GM19023 (cell line): Measurements from ENCODE around the gene PPCS.

Experiments used
- ATAC-seq: cut with Tn5 transposase; IDR thresholded peaks from one replicate; pipeline ENCODE4 v1.9.1; 2021; ENCODE audit warnings: mild to moderate bottlenecking, moderate library complexity; ENCODE audit not compliant: unreplicated experiment

Gene PPCS

DNA sequence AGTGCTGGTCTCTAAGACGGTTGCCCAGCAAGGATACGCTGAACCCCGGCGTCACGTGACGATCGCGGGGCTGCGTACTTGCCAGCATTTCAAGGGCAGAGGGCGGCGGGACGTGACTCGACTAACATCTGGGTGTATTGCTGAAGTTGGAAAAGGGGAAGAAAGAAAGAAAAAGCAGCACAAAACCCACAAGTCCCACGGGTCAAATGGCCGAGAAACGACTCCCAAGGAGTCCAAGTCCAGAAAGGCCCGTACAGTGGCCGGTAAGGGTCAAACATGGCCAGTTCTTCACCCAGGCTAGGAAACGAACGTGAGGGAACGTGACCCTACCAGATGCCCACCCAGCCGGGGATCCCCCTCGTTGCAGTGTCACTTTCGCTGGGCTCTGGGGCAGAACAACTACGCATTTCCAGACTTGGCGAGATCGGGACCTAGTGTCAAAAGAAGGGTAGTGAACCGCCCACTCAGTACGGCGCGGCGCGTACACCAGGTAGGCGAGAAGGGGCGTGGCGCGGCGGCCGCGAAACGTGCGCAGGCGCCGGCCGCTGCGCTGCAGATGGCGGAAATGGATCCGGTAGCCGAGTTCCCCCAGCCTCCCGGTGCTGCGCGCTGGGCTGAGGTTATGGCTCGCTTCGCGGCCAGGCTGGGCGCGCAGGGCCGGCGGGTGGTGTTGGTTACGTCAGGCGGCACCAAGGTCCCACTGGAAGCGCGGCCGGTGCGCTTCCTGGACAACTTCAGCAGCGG, at the start of gene PPCS, which contains the start of gene ZMYND12:
Gene PPCS (plus strand): TSS at position 534 of the 744 bp plus-strand sequence. CDS start 23 bp downstream, at position 557.
Gene ZMYND12 (minus strand): TSS at position 13 of the 744 bp plus-strand sequence. CDS start 25 bp downstream, outside the sequence.
- peak; percentile 89 for ATAC-seq

DNA sequence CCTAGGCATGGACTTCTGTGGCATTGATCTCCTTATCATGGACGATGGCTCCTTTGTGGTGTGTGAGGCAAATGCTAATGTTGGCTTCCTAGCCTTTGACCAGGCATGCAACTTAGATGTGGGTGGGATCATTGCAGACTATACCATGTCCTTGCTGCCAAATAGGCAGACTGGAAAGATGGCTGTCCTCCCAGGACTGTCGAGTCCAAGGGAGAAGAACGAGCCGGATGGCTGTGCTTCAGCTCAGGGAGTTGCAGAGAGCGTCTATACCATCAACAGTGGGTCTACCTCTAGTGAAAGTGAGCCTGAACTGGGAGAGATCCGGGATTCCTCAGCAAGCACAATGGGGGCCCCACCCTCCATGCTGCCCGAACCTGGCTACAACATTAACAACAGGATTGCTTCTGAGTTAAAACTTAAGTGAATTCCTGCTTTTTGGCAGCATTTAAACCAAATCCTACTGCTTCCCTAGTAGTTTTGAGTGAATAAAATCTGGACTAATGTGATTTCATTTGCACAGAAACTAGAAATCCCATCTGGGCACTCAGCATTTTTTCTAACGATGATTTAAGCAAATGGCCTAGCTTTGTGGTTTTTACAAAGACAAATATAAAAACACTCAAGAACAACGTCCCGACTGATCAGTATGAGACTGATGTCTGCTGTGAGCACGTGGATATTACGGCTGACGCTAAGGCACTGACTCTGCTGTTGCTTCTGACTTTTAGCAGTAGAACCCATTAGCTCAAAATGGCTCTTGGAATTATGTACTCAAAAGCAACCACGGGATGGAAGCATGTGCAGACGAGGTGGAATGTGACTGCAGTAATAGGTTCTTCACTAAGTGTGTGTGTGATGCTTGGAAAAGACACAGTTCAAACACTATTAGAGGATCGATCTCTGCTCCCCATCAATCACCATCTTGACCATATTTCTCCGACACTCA, 41.5 kb upstream of the PPCS start:
- no peak for ATAC-seq

DNA sequence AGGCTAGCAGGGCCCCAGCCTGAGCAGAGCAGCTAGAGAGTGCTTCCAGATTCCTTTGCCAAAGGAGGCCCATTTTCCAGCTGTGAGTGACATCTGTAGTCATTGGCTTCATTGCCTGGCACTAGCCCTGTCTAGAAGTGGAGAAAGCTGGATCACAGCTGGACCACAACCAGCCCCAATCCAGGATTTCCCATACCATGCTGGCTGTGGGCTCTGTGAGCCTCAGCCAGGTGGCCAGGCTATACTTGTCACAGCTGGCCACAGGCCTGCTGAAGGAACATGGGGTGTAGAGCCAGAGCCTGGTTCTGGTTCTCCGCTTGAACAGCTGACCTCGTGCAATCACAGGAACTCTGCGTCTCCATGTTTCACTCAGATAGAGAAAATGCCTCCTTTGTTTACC, 39.2 kb upstream of the PPCS start:
- ATAC-seq, result no peak

DNA sequence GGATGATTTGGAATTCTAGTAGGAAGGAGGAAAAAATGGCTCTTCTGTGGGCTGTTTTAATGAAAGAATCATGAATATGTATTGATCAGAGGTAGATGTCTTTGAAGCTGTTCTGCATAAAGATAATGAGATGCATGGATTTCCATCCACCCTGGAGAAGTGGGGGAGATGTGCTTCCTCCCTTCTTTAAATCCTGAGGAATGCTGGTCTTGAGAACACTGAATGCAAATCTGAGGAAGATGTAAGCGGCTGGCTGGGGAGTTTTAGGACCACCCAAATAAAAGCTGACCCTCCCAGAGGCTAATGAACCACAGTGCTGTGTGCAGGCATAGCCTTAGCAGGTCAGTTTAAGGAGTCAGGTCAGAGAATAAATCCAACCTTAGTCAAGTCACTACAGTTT, 37.8 kb upstream of the PPCS start:
- no peak for ATAC-seq

DNA sequence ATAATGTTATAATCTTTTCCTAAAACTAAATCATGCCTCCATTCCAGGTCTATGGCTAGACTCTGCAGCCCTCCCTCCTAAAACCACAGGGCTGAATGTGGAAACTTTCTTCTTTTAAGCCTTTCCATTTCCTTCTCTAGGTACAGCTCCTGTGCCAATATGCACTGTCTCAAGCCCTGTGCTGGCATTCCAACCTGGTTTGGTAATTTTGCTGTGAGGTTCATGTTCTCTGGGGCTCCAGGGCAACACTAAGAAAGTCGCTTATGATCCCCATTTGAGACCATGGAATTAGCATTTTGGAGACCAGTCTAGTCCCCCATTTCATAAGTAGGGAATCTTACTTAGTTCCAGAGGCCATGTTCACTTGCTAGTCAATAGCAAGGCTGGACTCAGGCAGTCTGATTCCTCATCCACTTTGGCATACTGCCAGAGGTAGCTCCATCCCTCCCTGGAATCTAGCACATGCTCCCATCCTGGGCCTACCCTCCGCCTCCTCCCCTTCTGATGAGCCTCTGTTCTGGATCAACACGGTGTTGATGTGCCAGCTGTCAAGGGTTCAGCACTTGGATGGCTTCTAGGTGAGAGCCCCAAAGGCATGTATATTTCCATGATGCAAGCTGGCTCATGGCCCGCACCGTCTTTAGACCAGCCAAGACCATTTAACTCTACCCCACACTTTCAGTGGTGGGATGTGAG, 37.1 kb upstream of the PPCS start:
- no peak for ATAC-seq

DNA sequence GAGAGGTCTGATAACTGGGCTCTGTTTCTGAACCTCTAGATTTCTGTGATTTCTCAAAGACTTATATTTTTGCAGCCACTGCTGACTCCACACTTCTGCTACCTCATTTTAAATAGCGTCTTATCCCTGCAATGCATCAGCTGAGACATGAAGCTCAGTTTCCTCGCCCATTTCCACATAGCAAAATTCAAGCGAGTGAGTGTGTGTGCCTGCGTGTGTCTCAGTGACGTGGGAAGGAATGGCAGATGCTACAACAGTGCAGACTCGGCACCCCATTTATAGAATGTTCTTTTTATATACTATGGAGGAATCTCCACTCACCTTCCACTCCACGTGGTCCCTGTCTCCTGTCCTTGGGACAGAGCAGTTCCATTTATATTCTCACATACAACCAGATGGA, 36.2 kb upstream of the PPCS start:
- no peak for ATAC-seq

DNA sequence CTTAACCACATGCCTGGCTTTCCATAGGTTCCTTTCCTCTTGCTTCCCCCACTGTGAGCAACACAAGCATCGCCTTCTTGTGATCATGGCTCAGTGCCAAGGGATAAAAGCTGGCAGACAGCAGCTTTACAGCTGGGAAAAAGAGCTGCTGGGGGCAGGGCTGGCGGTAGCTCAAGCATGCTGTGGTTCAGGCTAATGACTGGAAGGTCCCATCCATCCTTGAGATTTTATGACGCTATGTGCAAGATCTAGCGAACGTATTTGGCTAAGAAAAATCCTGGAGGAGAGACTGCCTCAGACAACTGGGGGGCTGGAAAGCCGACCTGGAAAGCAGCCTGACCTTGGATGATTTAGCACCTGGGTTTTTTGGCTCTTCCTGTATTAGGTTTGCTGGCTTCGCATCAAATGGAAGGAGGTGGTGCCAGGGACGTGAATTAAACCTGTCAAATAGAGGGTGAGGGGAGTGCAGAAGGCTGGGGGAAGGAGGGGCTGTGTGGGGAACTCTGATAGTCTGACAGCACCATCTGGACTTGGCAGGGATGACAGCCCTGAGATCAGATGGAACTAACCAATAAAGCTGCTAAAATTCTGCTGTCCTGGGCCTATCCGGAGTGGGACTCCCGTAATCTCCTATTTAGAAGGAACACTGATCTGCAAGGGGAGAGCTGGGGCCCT, 35.3 kb upstream of the PPCS start:
- no peak for ATAC-seq

DNA sequence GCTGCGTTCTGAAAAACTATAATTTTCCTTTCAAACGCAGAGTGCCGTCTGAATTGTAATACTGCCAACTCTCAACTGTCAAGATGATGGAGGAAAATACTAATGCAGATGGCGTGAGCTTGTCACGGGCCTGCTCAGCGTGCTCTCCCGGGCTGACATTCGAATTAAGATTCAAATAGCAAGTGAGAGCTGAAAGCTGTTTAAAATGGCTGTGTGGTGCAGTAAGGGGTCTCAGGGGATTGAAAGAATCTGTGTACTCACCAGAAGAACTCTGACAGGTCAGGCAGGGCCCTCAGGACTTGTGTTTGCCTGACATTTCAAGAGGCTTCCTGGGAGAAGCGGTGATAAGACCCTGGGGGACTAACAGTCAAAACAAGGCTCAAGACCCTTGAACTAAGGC, 33.6 kb upstream of the PPCS start:
- ATAC-seq, result no peak

DNA sequence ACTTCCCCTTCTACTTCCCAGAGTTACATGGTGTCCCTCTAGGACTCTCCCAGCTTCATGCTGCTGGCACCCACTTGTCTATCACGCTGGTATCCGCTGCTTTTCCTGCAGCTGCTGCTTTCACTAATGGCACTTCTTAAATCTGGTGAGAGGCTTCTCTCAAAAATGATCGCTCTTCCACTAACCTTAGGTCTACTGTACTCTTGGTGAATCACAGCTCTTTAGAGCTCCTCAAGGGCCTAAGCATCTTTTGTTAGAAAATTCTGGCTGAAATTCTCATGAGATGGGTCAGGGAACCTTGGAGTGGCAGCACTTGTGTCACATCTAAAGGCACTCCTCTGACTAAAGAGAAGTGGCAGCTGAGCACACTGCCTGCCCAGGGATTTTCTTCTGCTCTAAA, 32.7 kb upstream of the PPCS start:
- no peak for ATAC-seq

DNA sequence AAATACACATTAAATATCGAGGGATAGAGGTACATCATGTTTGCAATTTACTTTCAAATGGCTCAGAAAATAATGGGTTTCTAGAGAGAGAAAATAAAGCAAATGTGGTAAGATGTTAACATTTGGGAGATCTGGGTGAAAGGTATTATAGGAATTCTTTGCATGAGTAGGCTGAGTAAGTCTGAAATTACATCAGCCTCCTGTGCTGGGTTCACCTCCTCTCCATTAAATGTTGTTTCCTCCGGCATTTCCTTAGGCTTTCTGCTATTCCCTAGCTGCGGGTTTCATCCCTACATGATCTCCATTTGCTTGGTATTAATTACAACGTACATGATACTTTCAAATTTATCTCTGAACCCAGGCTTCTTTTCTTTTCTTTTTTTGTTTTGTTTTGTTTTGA, 32.1 kb upstream of the PPCS start:
- no peak for ATAC-seq

DNA sequence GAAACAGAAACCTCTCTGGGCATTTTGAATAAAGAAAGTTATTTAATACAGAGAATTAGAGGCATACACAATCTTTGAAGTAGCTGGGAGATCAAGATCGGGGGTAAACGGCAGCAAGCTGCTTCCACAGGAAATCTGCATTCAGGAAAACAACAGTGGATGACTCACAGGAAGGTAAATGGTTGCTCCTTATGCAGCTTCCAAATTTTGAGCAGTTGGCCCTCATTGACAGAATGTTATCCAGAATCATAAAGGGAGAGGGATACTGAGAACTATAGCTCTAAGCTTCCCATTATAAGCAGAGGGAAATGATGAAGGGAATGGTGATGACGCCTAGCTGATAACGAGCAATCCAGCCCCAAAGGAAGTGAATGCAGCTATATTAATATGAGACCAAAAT, 29.1 kb upstream of the PPCS start:
- no peak for ATAC-seq

DNA sequence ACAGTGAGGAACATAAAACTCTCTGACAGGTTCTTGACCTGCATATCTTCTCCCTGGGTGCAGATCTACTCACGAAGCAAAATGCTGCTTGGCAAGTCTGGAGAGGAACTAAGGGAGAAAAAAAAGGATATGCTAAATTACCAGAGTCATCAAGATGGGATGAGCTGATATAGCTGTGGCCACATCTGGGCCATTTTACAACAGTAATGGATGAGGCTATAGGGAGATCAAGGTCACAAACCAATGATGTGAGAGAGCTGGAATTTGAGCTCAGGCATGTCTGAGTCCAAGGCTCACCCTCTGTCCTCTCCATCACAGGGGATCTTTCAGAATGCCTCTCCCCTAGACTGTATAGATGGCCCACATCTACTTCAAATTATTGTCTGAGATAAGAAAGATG, 26.7 kb upstream of the PPCS start:
- ATAC-seq, result no peak

DNA sequence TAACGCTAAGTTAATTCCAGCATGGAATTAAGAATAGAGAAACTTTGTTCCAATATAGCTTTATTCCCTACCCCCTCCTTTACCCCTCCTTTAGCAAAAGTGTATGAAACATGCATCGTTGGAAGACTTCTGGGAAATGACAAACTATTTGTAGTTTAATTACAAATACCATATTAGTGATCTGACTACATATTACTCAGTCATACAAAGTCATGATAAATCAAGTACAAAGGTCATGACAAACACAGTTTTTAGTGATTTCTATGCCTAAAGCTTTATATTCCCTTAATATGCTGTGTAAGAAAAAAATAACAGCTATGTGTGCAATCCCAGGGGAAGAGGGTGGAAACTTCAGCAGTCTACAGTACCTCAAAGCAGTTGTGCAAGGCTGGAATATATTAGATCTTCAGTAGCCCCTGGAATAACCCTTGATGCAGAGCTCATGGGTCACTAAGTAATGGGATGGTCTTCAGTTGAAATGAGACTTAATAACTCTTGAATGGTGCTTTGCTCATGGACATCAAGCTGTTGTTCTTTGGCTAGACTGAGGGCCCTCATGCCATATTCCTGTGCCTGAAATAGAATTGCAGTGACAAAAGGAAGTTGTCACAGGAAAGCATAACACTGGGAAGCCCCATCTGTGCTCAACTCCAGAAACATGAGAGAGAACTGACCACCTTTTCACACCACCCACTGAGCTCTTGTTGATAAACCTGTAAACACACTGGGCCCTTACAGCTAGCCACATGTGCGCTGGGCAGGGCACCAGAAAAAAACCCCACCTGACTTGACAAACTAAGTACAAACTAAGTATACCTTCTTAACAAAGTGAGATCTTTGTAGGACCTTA, 25.8 kb upstream of the PPCS start:
- ATAC-seq, result no peak

DNA sequence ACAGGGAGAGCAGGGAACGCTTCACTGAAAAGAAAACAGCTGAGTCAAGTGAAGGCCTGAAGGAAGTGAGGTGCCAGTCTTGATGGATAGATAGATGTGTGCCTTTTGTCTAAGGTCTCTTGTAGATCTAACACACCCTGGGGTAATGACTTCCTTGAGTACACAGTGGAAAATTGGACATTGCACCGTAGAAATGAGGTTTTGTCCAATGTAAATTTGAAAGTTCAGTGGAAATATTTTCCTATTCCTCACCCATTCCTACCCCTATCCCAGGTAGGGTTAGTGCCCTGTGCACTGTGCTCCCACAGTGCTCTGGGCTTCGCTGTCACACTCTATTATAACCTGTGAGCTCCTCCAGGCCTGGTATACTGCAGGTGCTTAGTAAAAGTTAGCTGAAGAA, 24.8 kb upstream of the PPCS start:
- ATAC-seq, result no peak

DNA sequence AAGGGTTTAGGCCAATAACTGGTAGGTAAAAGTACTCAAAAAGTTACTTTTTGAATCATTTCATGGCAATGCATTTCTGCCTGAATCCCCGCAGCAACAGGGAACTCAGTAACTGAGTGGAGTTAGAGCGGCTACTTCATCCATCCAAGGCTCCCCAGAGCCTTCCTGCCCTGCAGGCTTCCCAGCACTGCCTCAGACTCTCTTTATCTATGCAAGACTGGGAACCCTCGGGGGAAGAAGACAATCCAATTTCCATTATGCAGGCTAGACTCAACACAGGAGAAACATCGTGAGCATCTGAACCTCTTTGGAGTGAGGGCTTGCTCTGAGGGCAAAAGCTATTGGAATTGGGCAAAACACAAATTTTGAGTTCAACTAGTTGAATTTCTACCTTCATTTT, 23.6 kb upstream of the PPCS start:
- ATAC-seq, result no peak

DNA sequence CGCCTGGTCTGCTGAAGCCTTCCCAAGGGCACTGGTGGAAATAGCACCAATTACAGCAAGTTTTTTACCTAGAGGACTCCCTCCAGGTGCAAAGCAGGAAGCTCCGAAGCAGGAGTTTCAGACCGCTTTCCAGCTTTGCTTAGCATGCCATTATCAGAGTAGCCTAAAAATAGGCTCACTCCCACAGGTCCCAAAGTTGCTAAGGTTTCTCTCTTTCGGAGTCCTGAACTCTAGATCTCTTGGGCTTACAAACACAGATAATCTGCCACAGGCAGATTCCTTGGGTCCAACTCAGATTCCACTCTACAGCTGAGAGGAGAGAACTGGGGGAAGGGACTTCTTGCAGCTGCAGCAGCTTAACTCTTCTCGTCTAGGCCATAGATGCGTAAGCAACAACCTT, 23.0 kb upstream of the PPCS start:
- ATAC-seq, result no peak

DNA sequence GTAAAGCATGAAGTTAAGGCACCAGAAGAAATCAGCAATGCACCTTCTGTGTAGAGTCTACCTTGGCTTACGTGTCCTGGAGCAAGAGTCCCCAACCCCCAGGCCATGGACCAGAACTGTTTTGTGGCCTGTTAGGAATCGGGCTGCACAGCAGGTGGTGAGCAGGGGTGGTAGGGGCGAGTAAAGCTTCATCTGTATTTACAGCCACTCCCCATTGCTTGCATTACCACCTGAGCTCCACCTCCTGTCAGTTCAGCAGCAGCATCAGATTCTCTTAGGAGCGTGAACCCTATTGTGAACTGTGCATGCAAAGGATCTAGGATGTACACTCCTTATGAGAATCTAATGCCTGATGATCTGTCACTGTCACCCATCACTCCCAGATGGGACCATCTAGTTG, 22.0 kb upstream of the PPCS start:
- no peak for ATAC-seq

DNA sequence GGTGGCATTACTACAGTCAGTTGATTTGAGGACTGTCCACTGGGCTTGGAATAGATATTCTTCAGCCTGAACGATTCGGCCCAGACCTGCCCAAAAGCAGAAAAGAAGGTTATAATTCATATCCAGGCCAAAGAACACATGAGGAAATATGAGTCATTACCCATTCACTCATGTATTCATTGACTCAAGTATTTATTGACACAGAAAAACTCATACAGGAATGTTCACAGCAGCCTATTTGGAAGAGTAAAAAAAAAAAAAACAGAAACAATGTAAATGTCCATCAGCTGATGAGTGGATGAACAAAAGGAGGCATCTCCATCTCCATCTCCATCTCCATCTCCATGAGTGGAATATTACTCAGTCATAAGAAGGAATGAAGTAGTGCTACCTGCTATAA, 16.4 kb upstream of the PPCS start:
- ATAC-seq, result no peak

DNA sequence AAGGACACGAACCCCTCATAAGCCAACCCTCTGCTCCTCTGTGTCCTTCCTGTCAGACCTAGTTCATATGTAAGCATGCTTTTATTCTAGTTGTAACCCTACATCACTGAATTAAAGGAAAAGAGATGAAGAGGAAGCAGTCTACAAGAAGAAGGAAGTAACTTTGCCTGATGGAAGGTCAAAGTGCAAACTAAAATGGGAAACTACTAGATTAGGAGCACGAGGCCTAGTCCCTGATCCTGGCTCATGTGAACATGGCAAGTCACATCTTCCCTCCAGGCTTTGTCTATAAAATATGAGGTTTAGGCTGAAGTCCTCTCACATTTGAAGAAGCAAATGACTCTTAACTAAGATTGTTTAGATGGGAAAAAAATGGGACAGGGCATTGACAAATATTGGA, 13.7 kb upstream of the PPCS start:
- ATAC-seq, result no peak

DNA sequence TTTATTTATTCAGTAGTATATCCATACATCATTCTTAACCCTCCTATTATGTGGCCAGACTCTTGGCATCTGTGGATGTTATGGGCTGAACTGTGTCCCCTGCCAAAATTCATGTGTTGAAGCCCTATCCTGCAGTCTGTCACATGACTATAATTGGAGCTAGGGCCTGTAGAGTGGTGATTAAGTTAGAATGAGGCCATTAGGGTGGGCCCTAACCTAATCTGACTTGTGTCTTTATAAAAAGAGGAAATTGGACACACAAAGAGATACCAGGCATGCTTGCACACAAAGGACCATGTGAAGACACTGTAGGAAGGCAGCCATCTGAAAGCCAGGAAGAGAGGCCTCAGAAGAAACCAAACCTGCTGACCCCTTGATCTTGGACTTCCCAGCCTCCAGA, 7.1 kb upstream of the PPCS start:
- no peak for ATAC-seq
